ENCODE measurements around the gene GRAMD2A.

DNA sequence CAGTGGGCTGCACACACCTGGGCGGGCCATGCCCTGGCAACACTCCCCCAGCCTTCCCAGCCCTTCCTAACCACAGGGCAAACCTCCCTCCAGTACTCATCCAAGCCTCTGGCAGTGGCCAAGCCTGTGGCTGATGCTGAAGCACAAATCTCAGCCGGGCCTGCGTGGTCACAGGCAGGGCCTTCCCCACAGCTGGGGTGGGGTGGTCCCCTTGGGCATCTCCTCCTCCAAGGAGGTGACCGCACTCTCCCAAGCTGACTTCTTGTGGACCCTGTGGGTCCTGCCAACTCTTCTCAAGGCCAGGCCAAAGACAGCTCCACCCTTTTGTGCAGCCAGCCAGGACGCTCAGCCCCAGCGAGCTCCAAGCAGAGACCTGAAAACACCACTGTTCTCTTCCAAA is 21.4 kb downstream of the GRAMD2A start:
- no peak for TF ChIP-seq NBN (IDR thresholded peaks at IDR 0.05)
- TF ChIP-seq, protein P1, sequence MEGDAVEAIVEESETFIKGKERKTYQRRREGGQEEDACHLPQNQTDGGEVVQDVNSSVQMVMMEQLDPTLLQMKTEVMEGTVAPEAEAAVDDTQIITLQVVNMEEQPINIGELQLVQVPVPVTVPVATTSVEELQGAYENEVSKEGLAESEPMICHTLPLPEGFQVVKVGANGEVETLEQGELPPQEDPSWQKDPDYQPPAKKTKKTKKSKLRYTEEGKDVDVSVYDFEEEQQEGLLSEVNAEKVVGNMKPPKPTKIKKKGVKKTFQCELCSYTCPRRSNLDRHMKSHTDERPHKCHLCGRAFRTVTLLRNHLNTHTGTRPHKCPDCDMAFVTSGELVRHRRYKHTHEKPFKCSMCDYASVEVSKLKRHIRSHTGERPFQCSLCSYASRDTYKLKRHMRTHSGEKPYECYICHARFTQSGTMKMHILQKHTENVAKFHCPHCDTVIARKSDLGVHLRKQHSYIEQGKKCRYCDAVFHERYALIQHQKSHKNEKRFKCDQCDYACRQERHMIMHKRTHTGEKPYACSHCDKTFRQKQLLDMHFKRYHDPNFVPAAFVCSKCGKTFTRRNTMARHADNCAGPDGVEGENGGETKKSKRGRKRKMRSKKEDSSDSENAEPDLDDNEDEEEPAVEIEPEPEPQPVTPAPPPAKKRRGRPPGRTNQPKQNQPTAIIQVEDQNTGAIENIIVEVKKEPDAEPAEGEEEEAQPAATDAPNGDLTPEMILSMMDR (IDR thresholded peaks at IDR 0.05 in 2 of 3, conservative IDR thresholded peaks at IDR 0.05 in 1 of 3; ENCODE audit: control insufficient read depth in 2 of 3, extremely low read depth in 1 of 3, insufficient read depth in 1 of 3, low read depth in 3 of 3, low read length in 3 of 3) = no peak
- no peak for TF ChIP-seq CBX5 (IDR thresholded peaks at IDR 0.05; ENCODE audit: low read depth)
